Panc1 (cell line): Measurements from ENCODE around the gene PANK2.

ENCODE experiments used
- REST ChIP-seq, 2 experiments: IDR thresholded peaks; 2 replicates each; pipeline ENCODE4 v1.6.1; 2011 to 2012; ENCODE audit warnings: low read depth in 2 of 2, control low read depth in 1 of 2, low read length in 1 of 2, mild to moderate bottlenecking in 1 of 2, moderate library complexity in 1 of 2; ENCODE audit not compliant: insufficient read depth in 1 of 2
- SIN3A ChIP-seq: IDR thresholded peaks from 2 replicates; pipeline ENCODE4 v1.6.1; 2012; ENCODE audit warnings: low read depth, mild to moderate bottlenecking, low read length, moderate library complexity, borderline replicate concordance; ENCODE audit not compliant: insufficient read depth
- TF ChIP-seq, protein P1 (sequence below): fragments of 450-650 bp; IDR thresholded peaks from 2 replicates; pipeline ENCODE4 v1.5.1; 2017; ENCODE audit warnings: mild to moderate bottlenecking

DNA sequence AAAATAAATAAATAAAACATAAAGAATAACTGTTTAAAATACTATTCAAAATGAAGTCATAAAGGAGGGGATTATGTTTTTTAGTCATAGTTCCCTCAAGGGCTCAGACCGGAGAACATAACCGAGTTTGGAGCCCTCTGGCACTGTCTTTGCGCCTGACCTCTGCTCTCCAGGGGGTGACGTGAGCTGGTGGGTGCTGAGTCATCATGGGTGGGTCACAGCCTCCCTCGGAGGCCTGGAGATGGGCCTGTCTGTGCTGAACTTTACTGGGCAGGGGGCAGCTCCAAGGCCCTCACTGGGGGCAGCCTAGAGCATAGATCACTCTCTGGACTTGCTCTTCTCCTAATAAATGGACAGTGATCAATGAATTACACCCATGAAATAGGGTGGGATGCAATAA is 45.7 kb upstream of the PANK2 start:
- TF ChIP-seq REST (IDR thresholded peaks at IDR 0.05; ENCODE audit: insufficient read depth in 1 of 2, low read depth in 2 of 2, low read length in 1 of 2) (no peak), SIN3A (no peak)
- TF ChIP-seq, protein P1, sequence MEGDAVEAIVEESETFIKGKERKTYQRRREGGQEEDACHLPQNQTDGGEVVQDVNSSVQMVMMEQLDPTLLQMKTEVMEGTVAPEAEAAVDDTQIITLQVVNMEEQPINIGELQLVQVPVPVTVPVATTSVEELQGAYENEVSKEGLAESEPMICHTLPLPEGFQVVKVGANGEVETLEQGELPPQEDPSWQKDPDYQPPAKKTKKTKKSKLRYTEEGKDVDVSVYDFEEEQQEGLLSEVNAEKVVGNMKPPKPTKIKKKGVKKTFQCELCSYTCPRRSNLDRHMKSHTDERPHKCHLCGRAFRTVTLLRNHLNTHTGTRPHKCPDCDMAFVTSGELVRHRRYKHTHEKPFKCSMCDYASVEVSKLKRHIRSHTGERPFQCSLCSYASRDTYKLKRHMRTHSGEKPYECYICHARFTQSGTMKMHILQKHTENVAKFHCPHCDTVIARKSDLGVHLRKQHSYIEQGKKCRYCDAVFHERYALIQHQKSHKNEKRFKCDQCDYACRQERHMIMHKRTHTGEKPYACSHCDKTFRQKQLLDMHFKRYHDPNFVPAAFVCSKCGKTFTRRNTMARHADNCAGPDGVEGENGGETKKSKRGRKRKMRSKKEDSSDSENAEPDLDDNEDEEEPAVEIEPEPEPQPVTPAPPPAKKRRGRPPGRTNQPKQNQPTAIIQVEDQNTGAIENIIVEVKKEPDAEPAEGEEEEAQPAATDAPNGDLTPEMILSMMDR, result no peak
